ENCODE measurements around the gene B4GALNT3. TPM values are rescaled to one million over a fixed set of nuclear protein-coding genes. Genes with fewer than 3 reads are reported as not detected.
"Not testable (repeated sequence)": the region's sequence is repeated elsewhere in the genome, so short reads cannot be mapped to it uniquely, and the experiment has no call there.

The B4GALNT3 gene
- 1 to 10 TPM; 8.1 to 8.9 TPM for polyA plus RNA-seq

- no peaks in the 10 kb centered on the region for H3K36me3 ChIP-seq (ENCODE audit: control insufficient read depth in 2 of 2, insufficient read depth in 2 of 2, low read length in 1 of 2)
- H3K27me3 ChIP-seq (ENCODE audit: control insufficient read depth in 1 of 2, insufficient read depth in 2 of 2, low read length in 2 of 2), result peaks cover 0 to 4% of the 10 kb centered on the region in 2 donors
- no peaks in the 10 kb centered on the region for H3K9me3 ChIP-seq (ENCODE audit: control insufficient read depth in 2 of 2, insufficient read depth in 1 of 2, low read depth in 1 of 2, low read length in 1 of 2)
- no peak within 1 kb of the TSS for H3K27ac ChIP-seq (ENCODE audit: low read depth in 2 of 2, low read length in 1 of 2)
- 3 to 4% methylated on average over 63 to 82 of the region's 82 CpGs for WGBS, 2 donors
- H3K4me3 ChIP-seq (ENCODE audit: low read depth in 1 of 2, low read length in 2 of 2), result peak within 1 kb of the TSS; percentile 50 to 58
- H3K4me1 ChIP-seq (ENCODE audit: control insufficient read depth in 2 of 2, insufficient read depth in 2 of 2, low read length in 1 of 2), result peaks cover 2 to 3% of the 10 kb centered on the region in 2 donors
Observed at GRCh38 chr12:459430-460258, at the start of gene B4GALNT3. B4GALNT3 (plus strand) TSS chr12:459939; CDS start chr12:460377, 438 bp downstream.

DNA sequence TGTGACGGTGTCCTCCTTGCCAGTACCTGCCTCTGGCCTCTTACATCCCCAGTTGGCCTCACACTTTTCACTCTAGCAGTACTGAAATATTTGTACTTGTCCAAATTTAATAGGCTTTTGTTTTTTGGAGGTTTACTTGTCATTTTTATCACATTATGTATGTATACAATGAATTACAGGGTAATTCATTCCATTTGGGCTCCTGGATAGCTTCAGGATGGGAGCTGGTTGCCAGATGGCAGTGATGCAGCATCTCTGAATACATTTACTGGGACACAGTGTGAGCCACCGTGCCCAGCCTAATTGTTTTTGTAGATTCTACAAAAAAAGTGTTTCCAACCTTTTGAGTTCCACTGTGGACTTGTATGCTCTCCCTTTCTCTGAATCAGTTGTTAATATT, 44.9 kb upstream of the B4GALNT3 start:
- H3K36me3 ChIP-seq (ENCODE audit: control insufficient read depth in 2 of 2, insufficient read depth in 2 of 2, low read length in 1 of 2), result peaks cover 3 to 5% of the 10 kb centered on the region in 2 donors
- no peak overlapping the region for H3K27ac ChIP-seq (ENCODE audit: low read depth in 2 of 2, low read length in 1 of 2)
- no peaks in the 10 kb centered on the region for H3K4me1 ChIP-seq (ENCODE audit: control insufficient read depth in 2 of 2, insufficient read depth in 2 of 2, low read length in 1 of 2)
- no peaks in the 10 kb centered on the region for H3K27me3 ChIP-seq (ENCODE audit: control insufficient read depth in 1 of 2, insufficient read depth in 2 of 2, low read length in 2 of 2)
- H3K4me3 ChIP-seq (ENCODE audit: low read depth in 1 of 2, low read length in 2 of 2), result no peak overlapping the region
- whole genome bisulfite sequencing, 2 donors, result 92 to 94% methylated on average over 2 of the region's 2 CpGs
- H3K9me3 ChIP-seq (ENCODE audit: control insufficient read depth in 2 of 2, insufficient read depth in 1 of 2, low read depth in 1 of 2, low read length in 1 of 2), result no peaks in the 10 kb centered on the region

DNA sequence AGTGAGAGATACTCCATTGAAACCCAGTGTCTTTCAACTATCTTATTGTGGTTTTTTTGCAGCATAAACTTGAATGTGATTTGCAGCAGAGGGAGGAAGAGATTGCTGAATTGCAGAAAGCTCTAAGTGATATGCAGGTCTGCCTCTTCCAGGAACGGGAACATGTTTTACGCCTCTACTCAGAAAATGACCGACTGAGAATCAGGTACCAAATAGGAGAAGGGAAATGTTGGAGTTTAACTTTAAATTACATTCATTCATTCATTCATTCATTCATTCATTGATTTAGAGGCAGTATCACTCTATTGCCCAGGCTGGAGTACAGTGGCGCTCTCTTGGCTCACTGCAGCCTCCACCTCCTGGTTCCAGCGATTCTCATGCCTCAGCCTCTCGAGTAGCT, 41.3 kb upstream of the B4GALNT3 start:
- no peak overlapping the region for H3K4me3 ChIP-seq (ENCODE audit: low read depth in 1 of 2, low read length in 2 of 2)
- no peaks in the 10 kb centered on the region for H3K27me3 ChIP-seq (ENCODE audit: control insufficient read depth in 1 of 2, insufficient read depth in 2 of 2, low read length in 2 of 2)
- peaks cover 3 to 5% of the 10 kb centered on the region in 2 donors for H3K36me3 ChIP-seq (ENCODE audit: control insufficient read depth in 2 of 2, insufficient read depth in 2 of 2, low read length in 1 of 2)
- WGBS, 2 donors, result 94 to 97% methylated on average over 6 of the region's 6 CpGs
- no peak overlapping the region for H3K27ac ChIP-seq (ENCODE audit: low read depth in 2 of 2, low read length in 1 of 2)
- H3K9me3 ChIP-seq (ENCODE audit: control insufficient read depth in 2 of 2, insufficient read depth in 1 of 2, low read depth in 1 of 2, low read length in 1 of 2), result no peaks in the 10 kb centered on the region
- no peaks in the 10 kb centered on the region for H3K4me1 ChIP-seq (ENCODE audit: control insufficient read depth in 2 of 2, insufficient read depth in 2 of 2, low read length in 1 of 2)

DNA sequence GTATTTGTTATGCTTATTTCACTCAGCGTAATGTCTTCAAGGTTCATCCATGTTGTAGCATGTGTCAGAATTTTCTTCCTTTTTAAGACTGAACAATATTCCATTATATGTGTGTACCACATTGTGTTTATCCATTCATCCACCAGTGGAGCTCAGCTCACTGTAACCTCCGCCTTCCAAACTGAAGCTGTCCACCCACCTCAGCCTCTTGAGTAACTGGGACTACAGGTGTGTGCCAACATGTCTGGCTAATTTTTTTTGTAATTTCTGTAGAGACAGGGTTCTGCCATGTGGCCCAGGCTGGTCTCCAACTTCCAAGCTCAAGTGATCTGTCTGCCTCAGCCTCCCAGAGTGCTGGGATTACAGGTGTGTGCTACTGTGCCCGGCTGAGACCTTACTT, 37.2 kb upstream of the B4GALNT3 start:
- H3K4me3 ChIP-seq (ENCODE audit: low read depth in 1 of 2, low read length in 2 of 2), result no peak overlapping the region
- no peaks in the 10 kb centered on the region for H3K4me1 ChIP-seq (ENCODE audit: control insufficient read depth in 2 of 2, insufficient read depth in 2 of 2, low read length in 1 of 2)
- no peaks in the 10 kb centered on the region for H3K9me3 ChIP-seq (ENCODE audit: control insufficient read depth in 2 of 2, insufficient read depth in 1 of 2, low read depth in 1 of 2, low read length in 1 of 2)
- WGBS, 2 donors, result 88 to 92% methylated on average over 3 of the region's 3 CpGs
- H3K36me3 ChIP-seq (ENCODE audit: control insufficient read depth in 2 of 2, insufficient read depth in 2 of 2, low read length in 1 of 2), result peaks cover 8 to 11% of the 10 kb centered on the region in 2 donors
- no peaks in the 10 kb centered on the region for H3K27me3 ChIP-seq (ENCODE audit: control insufficient read depth in 1 of 2, insufficient read depth in 2 of 2, low read length in 2 of 2)
- H3K27ac ChIP-seq (ENCODE audit: low read depth in 2 of 2, low read length in 1 of 2), result no peak overlapping the region

DNA sequence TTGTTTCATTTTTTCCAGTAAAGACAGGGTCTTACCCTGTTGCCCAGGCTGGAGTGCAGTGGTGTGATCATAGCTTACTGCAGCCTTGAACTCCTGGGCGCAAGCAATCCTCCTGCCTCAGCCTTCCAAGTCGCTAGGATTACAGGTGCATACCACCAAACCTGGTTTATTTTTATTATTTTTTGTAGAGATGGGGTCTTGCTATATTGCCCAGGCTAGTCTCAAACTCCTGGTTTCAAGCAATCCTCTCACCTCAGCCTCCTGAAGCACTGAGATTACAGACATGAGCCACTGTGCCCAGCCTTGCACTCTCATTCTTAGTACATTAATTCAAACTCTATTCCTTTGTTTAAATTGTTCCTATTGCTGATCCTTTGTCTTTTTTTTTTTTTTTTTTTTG, 24.0 kb upstream of the B4GALNT3 start:
- H3K27me3 ChIP-seq (ENCODE audit: control insufficient read depth in 1 of 2, insufficient read depth in 2 of 2, low read length in 2 of 2); H3K4me3 ChIP-seq (ENCODE audit: low read depth in 1 of 2, low read length in 2 of 2); H3K27ac ChIP-seq (ENCODE audit: low read depth in 2 of 2, low read length in 1 of 2); H3K36me3 ChIP-seq (ENCODE audit: control insufficient read depth in 2 of 2, insufficient read depth in 2 of 2, low read length in 1 of 2); H3K4me1 ChIP-seq (ENCODE audit: control insufficient read depth in 2 of 2, insufficient read depth in 2 of 2, low read length in 1 of 2); H3K9me3 ChIP-seq (ENCODE audit: control insufficient read depth in 2 of 2, insufficient read depth in 1 of 2, low read depth in 1 of 2, low read length in 1 of 2): not testable (repeated sequence)
- WGBS, 2 donors, result 91 to 98% methylated on average over 2 of the region's 2 CpGs

DNA sequence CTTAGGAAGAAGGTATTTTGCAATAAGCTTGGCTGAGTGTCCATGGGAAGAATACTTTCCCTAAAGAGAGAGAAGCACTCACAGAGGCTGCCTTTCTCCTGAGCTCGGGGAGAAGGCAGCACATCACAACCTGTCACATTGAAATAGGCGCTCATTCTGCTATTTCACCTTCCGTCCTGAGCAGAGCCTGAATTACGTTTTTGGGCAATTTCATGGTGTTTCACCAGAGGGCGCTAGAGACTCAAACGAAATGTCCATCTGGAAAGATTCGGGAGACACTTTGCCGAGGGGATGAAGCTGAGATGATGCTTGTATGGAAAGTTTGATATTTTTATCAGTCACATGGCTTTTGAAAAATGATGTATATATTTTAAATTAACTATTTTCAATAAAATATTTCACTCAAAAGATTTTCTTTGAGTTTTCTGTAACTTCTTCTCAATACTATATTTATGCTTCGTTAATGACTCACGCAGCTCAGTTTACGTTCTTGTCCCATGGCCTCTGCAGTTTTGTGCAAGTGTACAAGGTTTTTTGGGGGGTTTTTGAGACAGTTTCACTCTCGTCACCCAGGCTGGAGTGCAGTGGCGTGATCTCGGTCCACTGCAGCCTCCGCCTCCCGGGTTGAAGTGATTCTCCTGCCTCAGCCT, 17.4 kb upstream of the B4GALNT3 start:
- 58 to 59% methylated on average over 16 of the region's 16 CpGs for WGBS, 2 donors
- peaks cover 0 to 4% of the 10 kb centered on the region in 2 donors for H3K36me3 ChIP-seq (ENCODE audit: control insufficient read depth in 2 of 2, insufficient read depth in 2 of 2, low read length in 1 of 2)
- H3K9me3 ChIP-seq (ENCODE audit: control insufficient read depth in 2 of 2, insufficient read depth in 1 of 2, low read depth in 1 of 2, low read length in 1 of 2), result no peaks in the 10 kb centered on the region

GRCh38 chr12:447141-447540, 12.6 kb upstream of the B4GALNT3 start:
- no peak overlapping the region for H3K27ac ChIP-seq (ENCODE audit: low read depth in 2 of 2, low read length in 1 of 2)
- H3K4me3 ChIP-seq (ENCODE audit: low read depth in 1 of 2, low read length in 2 of 2), result no peak overlapping the region
- no peaks in the 10 kb centered on the region for H3K9me3 ChIP-seq (ENCODE audit: control insufficient read depth in 2 of 2, insufficient read depth in 1 of 2, low read depth in 1 of 2, low read length in 1 of 2)
- no peaks in the 10 kb centered on the region for H3K4me1 ChIP-seq (ENCODE audit: control insufficient read depth in 2 of 2, insufficient read depth in 2 of 2, low read length in 1 of 2)
- 82 to 94% methylated on average over 1 of the region's 1 CpG for WGBS, 2 donors
- no peaks in the 10 kb centered on the region for H3K36me3 ChIP-seq (ENCODE audit: control insufficient read depth in 2 of 2, insufficient read depth in 2 of 2, low read length in 1 of 2)
- no peaks in the 10 kb centered on the region for H3K27me3 ChIP-seq (ENCODE audit: control insufficient read depth in 1 of 2, insufficient read depth in 2 of 2, low read length in 2 of 2)

More for the DNA sequence above, 17.4 kb upstream of the B4GALNT3 start:
- Histone ChIP-seq H3K4me3 (ENCODE audit: low read depth in 1 of 2, low read length in 2 of 2) (no peak overlapping the region), H3K4me1 (ENCODE audit: control insufficient read depth in 2 of 2, insufficient read depth in 2 of 2, low read length in 1 of 2) (no peaks in the 10 kb centered on the region), H3K27ac (ENCODE audit: low read depth in 2 of 2, low read length in 1 of 2) (no peak overlapping the region), H3K27me3 (ENCODE audit: control insufficient read depth in 1 of 2, insufficient read depth in 2 of 2, low read length in 2 of 2) (no peaks in the 10 kb centered on the region)

DNA sequence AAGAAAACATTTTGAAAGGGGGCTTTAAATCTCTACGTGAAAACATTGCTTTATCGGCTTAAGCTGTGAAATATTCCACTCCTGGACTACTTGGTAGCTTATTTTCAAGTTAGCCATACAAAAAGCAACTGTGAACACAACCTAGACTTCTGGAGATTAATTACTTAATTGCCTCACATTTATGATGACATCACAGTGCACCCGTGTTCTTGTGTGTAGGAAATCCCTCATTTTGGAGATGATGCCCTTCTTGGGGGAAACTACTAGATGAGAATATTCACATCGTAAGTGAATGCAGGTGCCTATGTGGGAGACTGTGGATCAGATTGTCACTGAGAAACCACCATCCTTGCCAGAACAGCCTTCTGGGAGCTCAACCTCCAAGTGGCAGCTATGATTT, 10.5 kb upstream of the B4GALNT3 start:
- Histone ChIP-seq H3K27ac (ENCODE audit: low read depth in 2 of 2, low read length in 1 of 2) (no peak overlapping the region), H3K4me1 (ENCODE audit: control insufficient read depth in 2 of 2, insufficient read depth in 2 of 2, low read length in 1 of 2) (no peaks in the 10 kb centered on the region), H3K27me3 (ENCODE audit: control insufficient read depth in 1 of 2, insufficient read depth in 2 of 2, low read length in 2 of 2) (no peaks in the 10 kb centered on the region), H3K9me3 (ENCODE audit: control insufficient read depth in 2 of 2, insufficient read depth in 1 of 2, low read depth in 1 of 2, low read length in 1 of 2) (no peaks in the 10 kb centered on the region), H3K36me3 (ENCODE audit: control insufficient read depth in 2 of 2, insufficient read depth in 2 of 2, low read length in 1 of 2) (no peaks in the 10 kb centered on the region), H3K4me3 (ENCODE audit: low read depth in 1 of 2, low read length in 2 of 2) (no peak overlapping the region)
- WGBS, 2 donors, result 59 to 76% methylated on average over 4 of the region's 4 CpGs

DNA sequence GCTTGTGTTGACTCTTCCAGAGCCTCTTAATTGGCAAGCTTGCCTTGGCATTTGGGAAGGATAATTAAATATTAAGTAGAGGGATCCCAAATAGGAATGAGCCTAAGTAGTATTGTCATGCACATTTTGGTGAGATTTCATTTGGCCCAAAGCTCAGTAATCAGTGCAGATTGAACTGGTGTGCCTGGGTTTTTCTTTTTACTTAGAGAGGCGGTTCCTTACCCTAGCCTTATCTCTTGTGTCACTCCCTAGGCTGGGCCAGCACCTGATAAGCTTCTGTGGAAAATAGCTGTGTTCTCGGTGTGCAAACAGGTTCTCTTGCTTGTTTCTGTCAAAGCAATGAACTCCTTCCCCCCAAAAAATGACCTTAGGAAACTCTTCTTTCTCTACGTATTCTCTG, 9.3 kb upstream of the B4GALNT3 start:
- H3K4me3 ChIP-seq (ENCODE audit: low read depth in 1 of 2, low read length in 2 of 2), result no peak overlapping the region
- no peaks in the 10 kb centered on the region for H3K36me3 ChIP-seq (ENCODE audit: control insufficient read depth in 2 of 2, insufficient read depth in 2 of 2, low read length in 1 of 2)
- WGBS, 2 donors, result 77 to 80% methylated on average over 3 of the region's 3 CpGs
- no peak overlapping the region for H3K27ac ChIP-seq (ENCODE audit: low read depth in 2 of 2, low read length in 1 of 2)
- H3K9me3 ChIP-seq (ENCODE audit: control insufficient read depth in 2 of 2, insufficient read depth in 1 of 2, low read depth in 1 of 2, low read length in 1 of 2), result no peaks in the 10 kb centered on the region
- no peaks in the 10 kb centered on the region for H3K27me3 ChIP-seq (ENCODE audit: control insufficient read depth in 1 of 2, insufficient read depth in 2 of 2, low read length in 2 of 2)
- H3K4me1 ChIP-seq (ENCODE audit: control insufficient read depth in 2 of 2, insufficient read depth in 2 of 2, low read length in 1 of 2), result no peaks in the 10 kb centered on the region
